Activated T-helper 1 cell treated with anti-CD3 and anti-CD28 coated beads, Interleukin-2, amount 50 U/mL, for 16 hours (primary cell): ENCODE measurements around the gene MYCT1.

Source experiments
- DNase-seq, 2 donors: peaks; one replicate each; pipeline ENCODE4 v3.0.0-alpha.2; 2020; ENCODE audit warnings: low read depth in 1 of 2, low spot score in 1 of 2

Gene MYCT1

DNA sequence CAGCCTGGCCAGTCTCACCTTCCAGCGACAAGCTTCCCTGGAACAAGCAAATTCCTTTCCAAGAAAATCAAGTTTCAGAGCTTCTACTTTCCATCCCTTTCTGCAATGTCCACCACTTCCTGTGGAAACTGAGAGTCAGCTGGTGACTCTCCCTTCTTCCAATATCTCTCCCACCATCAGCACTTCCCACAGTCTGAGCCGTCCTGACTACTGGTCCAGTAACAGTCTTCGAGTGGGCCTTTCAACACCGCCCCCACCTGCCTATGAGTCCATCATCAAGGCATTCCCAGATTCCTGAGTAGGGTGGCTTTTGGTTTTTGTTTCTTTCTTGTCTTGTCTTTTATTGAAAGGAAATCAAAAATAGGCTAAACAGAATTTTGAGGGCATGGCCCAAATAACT is 24.3 kb downstream of the MYCT1 start:
- DNase-seq, result no peak

DNA sequence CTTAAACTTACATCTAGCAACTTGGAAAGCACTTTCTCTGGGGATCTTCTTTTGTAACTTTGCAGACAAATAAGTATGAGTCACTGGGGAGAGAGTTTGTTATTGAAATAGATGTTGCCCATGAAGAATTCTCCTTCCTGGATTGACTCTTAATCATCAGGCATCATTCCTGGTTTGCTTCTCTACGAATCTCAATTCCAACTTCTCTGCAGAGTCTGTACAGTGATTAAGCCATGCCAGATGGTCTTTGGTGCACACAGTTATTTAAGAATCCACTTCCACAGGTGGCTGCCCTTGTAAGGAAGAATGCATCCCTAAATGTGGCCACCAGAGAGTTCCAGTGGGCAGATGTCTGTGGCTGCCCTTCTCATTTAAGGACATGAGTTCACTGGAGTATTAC is 25.7 kb downstream of the MYCT1 start:
- no peak for DNase-seq

DNA sequence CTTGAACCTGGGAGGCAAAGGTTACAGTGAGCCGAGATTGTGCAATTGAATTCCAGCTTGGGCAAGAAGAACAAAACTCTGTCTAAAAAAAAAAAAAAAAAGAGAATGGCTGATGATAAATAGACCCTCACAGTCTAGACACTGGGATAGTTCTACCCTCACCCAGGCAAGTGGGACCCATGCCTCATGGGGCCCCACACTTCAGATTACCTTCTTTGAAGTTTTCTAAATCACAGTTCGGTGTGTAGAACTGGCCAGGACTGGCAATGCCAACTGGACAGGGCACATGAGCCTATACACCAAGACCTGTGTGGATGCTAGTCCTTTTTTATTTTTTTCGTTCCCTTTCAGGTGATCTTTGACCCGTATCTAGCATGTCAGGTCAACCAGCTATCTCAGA is 28.6 kb downstream of the MYCT1 start:
- no peak for DNase-seq

DNA sequence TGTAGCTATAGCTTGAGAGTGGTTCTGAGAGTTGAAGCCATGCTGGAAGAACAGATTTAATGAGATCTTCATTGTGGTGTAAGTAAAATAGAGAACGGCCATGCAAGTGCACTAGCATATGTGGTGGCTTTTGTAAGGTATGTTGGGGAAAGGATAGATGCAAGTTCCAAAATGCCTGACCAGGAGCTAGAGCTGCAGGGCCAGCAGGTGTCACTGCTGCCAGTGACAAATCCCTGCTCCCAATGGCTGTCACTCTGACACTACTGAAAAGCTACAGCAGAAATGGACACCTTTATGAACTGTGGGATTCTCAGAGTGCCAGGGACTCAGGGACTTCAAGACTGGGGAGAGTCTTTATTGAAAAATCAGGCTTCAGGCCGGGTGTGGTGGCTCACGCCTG is 29.8 kb downstream of the MYCT1 start:
- no peak for DNase-seq

DNA sequence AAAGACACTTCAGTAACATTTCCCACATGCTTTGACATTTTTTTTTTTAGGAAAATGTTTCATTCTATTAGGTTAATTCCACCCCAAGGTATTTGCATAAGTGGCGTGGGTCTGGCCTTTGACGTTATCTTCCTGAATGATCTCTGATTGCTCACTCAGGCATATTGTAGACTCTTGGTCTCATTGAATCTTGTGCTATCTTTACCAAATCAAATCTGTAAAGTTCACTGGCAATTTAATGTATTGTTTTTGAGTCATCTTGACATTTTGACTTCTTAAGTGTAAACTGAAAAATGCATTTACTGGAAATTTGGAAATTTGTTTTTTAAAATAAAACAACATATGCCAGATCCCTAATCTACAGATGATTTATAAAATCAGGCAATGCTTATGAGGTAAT is 36.9 kb downstream of the MYCT1 start:
- DNase-seq, result no peak

DNA sequence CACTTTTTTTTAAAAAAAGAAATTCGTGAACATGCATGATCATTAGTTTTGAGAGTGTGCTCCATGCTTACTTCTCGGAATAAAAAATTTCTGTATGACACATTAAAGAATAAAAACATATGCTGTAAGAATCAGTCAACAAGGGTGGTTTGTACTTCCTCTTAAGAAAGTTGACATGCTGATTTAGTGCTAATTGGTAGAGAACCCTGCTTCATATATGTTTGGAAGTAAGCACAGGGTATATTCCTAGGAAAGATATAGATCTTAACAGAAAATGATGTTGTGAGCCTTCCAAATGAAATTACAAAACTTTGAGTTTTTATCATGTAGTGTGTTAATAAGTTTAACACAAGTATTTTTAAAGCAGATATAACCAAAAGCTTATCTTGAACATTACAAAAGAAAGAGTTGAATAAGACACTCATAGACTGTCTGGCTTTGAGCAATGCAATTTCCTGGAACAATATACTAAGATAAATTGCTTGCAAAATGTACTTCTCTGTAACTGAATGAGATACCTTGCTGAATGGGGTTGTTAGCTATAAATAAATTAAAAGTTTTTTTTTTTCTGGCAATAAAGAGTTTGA is 39.1 kb downstream of the MYCT1 start:
- DNase-seq, result no peak

DNA sequence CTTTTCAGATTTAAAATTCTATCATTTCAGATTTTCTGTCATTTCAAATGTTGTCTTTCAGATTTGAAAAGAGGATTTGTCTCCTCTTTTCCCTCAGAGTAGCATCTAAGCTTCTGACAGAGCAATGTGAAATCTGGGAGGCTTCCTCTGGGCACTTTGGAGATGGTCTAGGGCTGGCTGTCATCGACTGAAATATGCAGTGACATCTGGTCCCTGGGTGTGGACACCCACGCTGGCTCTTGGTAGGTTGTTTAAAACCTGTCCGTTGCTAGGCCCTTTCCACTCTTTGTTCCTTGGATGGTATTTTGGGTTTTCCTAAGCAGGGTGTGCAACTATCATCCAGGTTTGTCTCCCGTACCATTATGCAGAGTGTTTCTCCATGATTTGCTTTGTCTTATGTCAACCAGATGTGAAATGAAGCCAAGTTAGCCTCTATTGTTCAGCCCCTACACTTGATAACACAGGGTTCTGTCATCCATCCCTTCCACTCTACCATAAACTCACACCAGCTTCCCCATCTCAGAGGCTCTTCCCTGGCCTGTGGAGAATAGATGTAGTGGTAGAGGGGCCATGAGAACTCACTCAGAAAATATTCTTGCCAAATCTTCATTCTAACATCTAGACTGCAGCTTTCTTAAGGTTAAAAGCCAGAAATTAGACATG is 47.9 kb downstream of the MYCT1 start:
- no peak for DNase-seq

DNA sequence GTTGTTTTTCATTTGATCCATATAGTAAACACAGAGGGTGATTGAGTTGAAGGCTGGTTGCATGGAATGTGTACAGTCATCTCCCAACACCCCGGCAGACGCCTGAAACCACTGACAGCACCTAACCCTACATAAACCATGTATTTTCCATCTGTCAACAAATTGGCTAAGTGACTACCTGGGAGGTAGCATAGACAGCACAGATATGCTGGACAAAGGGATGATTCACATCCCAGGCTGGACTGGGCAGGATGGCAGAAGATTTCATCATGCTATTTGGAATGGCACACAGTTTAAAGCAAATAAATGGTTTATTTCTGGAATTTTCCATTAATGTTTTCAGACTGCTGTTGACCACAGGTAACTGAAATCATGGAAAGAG is 48.5 kb downstream of the MYCT1 start:
- DNase-seq, result no peak

DNA sequence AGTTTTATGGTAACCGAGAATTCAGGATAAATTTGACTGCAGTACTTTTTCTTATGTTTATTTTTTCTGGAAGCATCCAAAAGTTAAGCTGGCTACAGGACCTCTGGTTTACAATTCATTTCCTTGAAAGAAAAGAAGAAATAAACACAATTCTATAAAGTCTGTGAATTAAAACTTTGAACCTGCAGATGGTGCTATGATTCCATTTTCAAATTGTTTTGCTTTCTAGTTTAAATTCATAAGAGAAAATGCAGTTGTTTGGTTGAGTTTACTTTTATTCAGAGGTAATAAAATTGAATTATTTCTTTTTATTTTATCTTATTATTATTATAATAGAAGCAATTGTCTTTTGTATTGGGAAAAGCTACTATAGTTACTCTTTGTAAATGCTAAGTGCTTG is 51.1 kb downstream of the MYCT1 start:
- no peak for DNase-seq

DNA sequence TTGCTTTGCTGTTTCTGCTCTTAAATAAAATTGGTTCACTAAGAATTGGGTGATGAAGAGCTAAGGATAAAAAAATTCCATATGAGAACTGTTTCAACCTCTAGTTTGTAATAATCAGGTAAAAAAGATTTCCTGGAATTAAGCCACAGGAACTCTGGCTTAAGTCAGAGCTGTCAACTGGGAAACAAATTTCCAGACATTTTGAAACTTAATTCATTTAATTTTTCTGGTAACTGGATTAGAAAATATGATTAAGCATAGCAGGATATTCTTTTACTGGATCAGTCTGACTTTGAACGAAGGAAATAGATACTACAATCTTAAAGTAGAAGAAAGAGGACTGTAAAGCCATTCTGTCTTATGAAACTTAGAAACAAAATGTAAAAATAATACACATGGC is 51.6 kb downstream of the MYCT1 start:
- DNase-seq, result no peak

DNA sequence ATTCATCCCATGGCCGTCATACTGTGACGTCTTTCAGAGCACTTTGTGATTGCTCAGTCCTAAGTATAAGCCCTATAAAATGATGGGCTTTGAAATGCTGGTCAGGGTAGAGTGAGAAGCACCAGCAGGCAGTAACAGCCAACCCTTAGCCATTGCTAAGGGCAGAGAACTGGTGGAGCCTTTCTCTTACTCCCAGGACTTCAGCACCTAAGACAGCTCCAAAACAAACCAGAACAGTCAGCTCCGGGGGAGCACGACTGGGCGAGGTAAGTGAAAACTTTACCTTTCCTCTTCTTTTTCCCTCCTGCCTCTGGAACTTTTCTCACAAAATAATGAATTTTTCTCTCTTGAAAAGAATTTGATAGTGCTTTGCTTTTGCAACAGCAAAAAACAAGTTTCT is 53.0 kb downstream of the MYCT1 start, which contains the start of gene VIP:
VIP (plus strand) TSS at position 104 of the 400 bp plus-strand sequence. CDS start 1,381 bp downstream, outside the sequence.
- no peak for DNase-seq

DNA sequence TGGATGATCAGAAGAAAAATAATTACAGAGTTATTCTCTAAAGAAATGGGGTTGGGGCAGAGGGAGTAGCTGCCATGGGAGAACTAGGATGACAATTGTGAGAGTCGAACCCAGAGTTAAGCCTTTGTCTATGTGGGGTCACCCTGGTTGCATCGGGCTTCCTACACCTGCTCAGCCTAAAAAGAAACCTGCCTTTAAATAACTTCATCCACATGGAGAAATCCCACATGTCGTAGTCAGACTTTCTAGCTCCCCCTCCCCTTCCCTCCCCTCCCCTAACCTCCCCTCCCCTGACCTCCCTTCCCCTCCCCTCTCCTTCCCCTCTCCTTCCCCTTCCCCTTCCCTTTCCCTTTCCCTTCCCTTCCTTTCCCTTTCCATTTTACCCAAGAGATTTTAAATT is 67.6 kb downstream of the MYCT1 start:
- DNase-seq, result no peak

DNA sequence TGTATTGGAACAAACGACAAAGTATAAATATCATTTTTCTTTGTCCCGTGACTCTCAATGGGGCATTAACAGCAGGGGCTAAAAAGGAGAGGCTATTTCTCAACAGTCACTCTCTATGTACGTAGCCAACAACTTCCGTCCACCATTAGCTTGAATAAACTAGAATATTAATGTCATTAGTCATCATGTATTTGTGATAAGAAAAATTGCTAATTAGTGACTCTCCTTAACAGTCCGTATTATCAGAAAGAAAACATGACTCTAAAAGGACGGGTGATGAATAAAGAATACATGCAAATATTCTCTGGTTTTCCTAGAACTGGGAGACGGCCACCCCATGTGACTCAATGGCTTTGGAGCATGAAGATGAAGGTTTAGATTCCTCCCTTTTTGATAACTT is 71.5 kb downstream of the MYCT1 start:
- no peak for DNase-seq

DNA sequence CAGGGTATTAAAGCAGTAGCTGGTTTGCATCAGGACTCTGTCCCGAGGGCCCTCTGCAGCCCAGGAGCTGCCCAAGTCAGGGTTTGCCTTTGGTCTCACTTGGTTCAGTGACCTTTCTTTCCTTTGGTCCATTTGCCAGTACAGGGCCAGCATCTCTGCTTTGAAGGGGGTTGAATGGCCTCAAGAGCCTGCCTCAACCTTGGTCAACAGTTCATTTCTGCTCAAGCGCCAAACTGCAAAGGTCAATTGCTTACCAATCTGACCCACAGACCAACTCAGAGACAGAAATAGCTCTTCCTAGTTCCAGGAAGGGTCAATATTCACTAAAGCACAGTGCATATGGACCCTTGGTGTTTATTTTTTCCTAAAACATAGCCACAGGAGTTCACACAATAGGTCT is 72.3 kb downstream of the MYCT1 start:
- no peak for DNase-seq

DNA sequence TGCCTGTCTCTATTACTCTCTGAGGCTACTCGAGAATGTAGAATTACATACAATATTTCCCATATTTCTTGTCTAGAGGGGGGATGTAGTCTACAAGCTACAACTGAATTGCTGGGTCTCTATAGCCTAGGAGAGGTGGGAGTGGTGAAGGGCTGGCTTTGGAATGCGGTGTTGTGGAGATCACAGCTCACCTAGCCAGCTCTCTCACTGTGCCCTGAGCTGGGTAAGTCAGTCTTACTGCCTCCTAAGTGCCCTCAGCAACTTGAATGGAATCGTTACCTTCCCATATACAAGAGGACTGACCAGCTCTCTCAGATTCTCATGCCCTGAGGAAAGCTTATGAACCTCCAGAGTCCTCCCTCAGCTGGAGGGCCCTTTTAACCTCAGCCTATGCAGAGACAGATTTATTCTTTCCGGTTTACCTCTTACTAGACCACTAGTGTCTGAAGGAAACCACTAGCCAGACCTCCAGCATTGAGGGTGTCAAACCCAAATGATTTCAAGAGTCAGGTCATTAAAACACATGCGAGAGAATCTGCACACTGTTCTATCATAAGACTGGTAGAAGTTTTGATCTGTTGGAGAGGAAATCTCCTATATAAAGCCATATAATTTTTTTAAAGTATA is 73.5 kb downstream of the MYCT1 start:
- DNase-seq, result no peak
